Endothelial cell of umbilical vein (primary cell): ENCODE data around the gene MAPK1IP1L. TPM values are rescaled to one million over a fixed set of nuclear protein-coding genes. Genes with fewer than 3 reads are reported as not detected.

Source experiments
- BruUV-seq: library from RNA; stranded (reverse); fragments of 400-500 nt; replicated peaks from 2 replicates; lab custom pipeline; 2021; lab: Mats Ljungman, UMichigan
- CTCF ChIA-PET: fragments of 300-600, 350-600 bp; sonication (Branson Sonifier 250); formaldehyde crosslinking; loops from one replicate; lab custom pipeline; 2021; ENCODE audit warnings: antibody characterized with exemption, inconsistent platforms; lab: Charles Lee
- POLR2A ChIA-PET: fragments of 300-600, 350-600 bp; sonication (Branson Sonifier 250); formaldehyde crosslinking; loops from one replicate; lab custom pipeline; 2021; ENCODE audit warnings: antibody characterized with exemption, inconsistent platforms; lab: Charles Lee
- DNase-seq: peaks from one replicate; pipeline ENCODE4 v3.0.0-alpha.2; 2011; ENCODE audit warnings: low read depth, low spot score
- FAIRE-seq: peaks from 2 replicates; lab custom pipeline; 2011; peaks lifted over from hg19 to GRCh38; lab: Jason Lieb, UNC
- H2AFZ ChIP-seq: 2 replicates; pipeline ENCODE4 v1.6.0; 2012; ENCODE audit warnings: low read depth, low read length, control low read depth, inconsistent platforms
- H3K27ac ChIP-seq: 2 replicates; pipeline ENCODE4 v1.5.1; 2011; ENCODE audit warnings: low read depth, mild to moderate bottlenecking, control low read depth, low read length, moderate library complexity; ENCODE audit not compliant: insufficient read depth
- H3K27me3 ChIP-seq, 2 experiments: 2 replicates each; pipeline versions ENCODE4 v1.6.0 to v1.6.1; 2011; ENCODE audit warnings: low read length in 2 of 2, mixed read lengths in 1 of 2; ENCODE audit not compliant: control insufficient read depth in 2 of 2, insufficient read depth in 2 of 2
- H3K36me3 ChIP-seq, 2 experiments: 2 replicates in 1 of 2; 3 replicates in 1 of 2; pipeline ENCODE4 v1.5.1; 2011; ENCODE audit warnings: low read length in 2 of 2, mild to moderate bottlenecking in 1 of 2, moderate library complexity in 1 of 2; ENCODE audit not compliant: control insufficient read depth in 2 of 2, insufficient read depth in 2 of 2; ENCODE audit errors: extremely low read depth in 1 of 2
- H3K4me1 ChIP-seq: 3 replicates; pipeline ENCODE4 v1.5.1; 2011; ENCODE audit warnings: mild to moderate bottlenecking, low read length; ENCODE audit not compliant: control insufficient read depth, insufficient read depth; ENCODE audit errors: extremely low read depth
- H3K4me2 ChIP-seq: 2 replicates; pipeline ENCODE4 v1.6.1; 2011; ENCODE audit warnings: low read length, control low read depth, mixed read lengths; ENCODE audit not compliant: insufficient read depth
- H3K4me3 ChIP-seq, 3 experiments: fragments of 200-600 bp in 1 of 3; sonication (generic), shearing (Covaris generic) in 1 of 3; replicated peaks in 1 of 3; 2 replicates each; pipeline ENCODE4 v1.5.1; 2011 to 2016; ENCODE audit warnings: control low read depth in 3 of 3, low read length in 3 of 3, mild to moderate bottlenecking in 2 of 3, inconsistent platforms in 1 of 3, low read depth in 1 of 3, moderate library complexity in 1 of 3; ENCODE audit not compliant: insufficient read depth in 1 of 3
- H3K79me2 ChIP-seq: 2 replicates; pipeline ENCODE4 v1.6.0; 2012; ENCODE audit warnings: low read length, inconsistent platforms; ENCODE audit not compliant: control insufficient read depth, insufficient read depth
- H3K9ac ChIP-seq: replicated peaks from 2 replicates; pipeline ENCODE3; 2011; ENCODE audit warnings: low read length, control low read depth; ENCODE audit not compliant: insufficient read depth; ENCODE audit errors: extremely low read depth
- H3K9me1 ChIP-seq: replicated peaks from 3 replicates; pipeline ENCODE4 v1.6.0; 2011; ENCODE audit warnings: mild to moderate bottlenecking, low read length; ENCODE audit not compliant: control insufficient read depth, insufficient read depth; ENCODE audit errors: extremely low read depth
- H3K9me3 ChIP-seq: replicated peaks from 2 replicates; pipeline ENCODE4 v1.5.1; 2012; ENCODE audit warnings: low read length, inconsistent platforms; ENCODE audit not compliant: control insufficient read depth, insufficient read depth
- H4K20me1 ChIP-seq: replicated peaks from 2 replicates; pipeline ENCODE3; 2011; ENCODE audit warnings: mild to moderate bottlenecking, low read length; ENCODE audit not compliant: control insufficient read depth, insufficient read depth; ENCODE audit errors: extremely low read depth
- MYC ChIP-seq: IDR thresholded peaks from one replicate; pipeline ENCODE4 v1.6.1; 2011; ENCODE audit warnings: mild to moderate bottlenecking, low read depth, low read length
- POLR2AphosphoS5 ChIP-seq: IDR thresholded peaks from 2 replicates; pipeline ENCODE4 v1.6.1; 2012; ENCODE audit warnings: low read depth, mild to moderate bottlenecking, control low read depth, low read length, moderate library complexity; ENCODE audit not compliant: insufficient read depth
- dilution Hi-C: fragments of 300-500 bp; cut with MboI; formaldehyde crosslinking; loops from one replicate; pipeline ENCODE4 v1.15.0; 2019; ENCODE audit warnings: low sequenced_read_pairs; ENCODE audit not compliant: extremely low pct_ligation_motif_present
- intact Hi-C: fragments of 100-400 bp; cut with micrococcal nuclease; formaldehyde crosslinking; loops from one replicate; pipeline ENCODE4 v1.10.0; 2022
- polyA plus RNA-seq, 4 experiments: library from polyadenylated mRNA; depleted of rRNA in 3 of 4; stranded (reverse) in 3 of 4; unstranded in 1 of 4; fragments of >200 nt; gene quantifications; 2 replicates each; pipeline versions ENCODE4 v1.2.1 to v1.2.3, GENCODE V29; 2011 to 2012; ENCODE audit warnings: missing spikeins in 1 of 4
- total RNA-seq: library from RNA; stranded (reverse); gene quantifications from 2 replicates; pipeline ENCODE4 v1.2.3, GENCODE V29; 2021

The MAPK1IP1L gene
- total and polyA plus RNA-seq, 2 donors (not counting 3 experiments of a cell fraction or from before 2014, with no cell fraction given): 129 to 208 TPM

- Histone ChIP-seq H3K27me3 (no peaks in the 10 kb centered on the region), H3K79me2 (no peaks in the 10 kb centered on the region), H3K9me3 (no peaks in the 10 kb centered on the region), H3K9me1 (no peaks in the 10 kb centered on the region), H3K4me2 (no peak overlapping the region), H2AFZ (no peak overlapping the region), H3K4me3 (no peak overlapping the region), H3K9ac (no peak overlapping the region), H3K27ac (no peak overlapping the region), H4K20me1 (no peaks in the 10 kb centered on the region), H3K36me3 (no peaks in the 10 kb centered on the region), H3K4me1 (no peaks in the 10 kb centered on the region)
- BruUV-seq: no TSS peak
- dilution Hi-C loops: no loop called here
- FAIRE-seq: no peak
- no peak for TF ChIP-seq POLR2AphosphoS5
- DNase-seq: no peak
- intact Hi-C loops: no loop called here
- POLR2A ChIA-PET: interaction anchor here (0.7 kb wide), 1 partner anchor 18 kb away, joined by 3 read pairs; no protein-coding TSS in a partner anchor
- CTCF ChIA-PET: interaction anchor here (4.4 kb wide), 1 partner anchor 66 kb away, joined by 45 read pairs; no protein-coding TSS in a partner anchor
Observed at GRCh38 chr14:55094292-55095157, 43.1 kb downstream of the MAPK1IP1L start.

GRCh38 chr14:55097881-55098560, 46.6 kb downstream of the MAPK1IP1L start:
- dilution Hi-C loops: no loop called here
- Histone ChIP-seq H3K36me3 (no peaks in the 10 kb centered on the region), H3K9ac (no peak overlapping the region), H3K4me1 (peaks cover 13% of the 10 kb centered on the region), H3K79me2 (no peaks in the 10 kb centered on the region), H2AFZ (peak overlapping the region; percentile 1), H4K20me1 (no peaks in the 10 kb centered on the region), H3K9me1 (no peaks in the 10 kb centered on the region), H3K27ac (no peak overlapping the region), H3K4me2 (no peak overlapping the region), H3K9me3 (no peaks in the 10 kb centered on the region), H3K4me3 (no peak overlapping the region), H3K27me3 (no peaks in the 10 kb centered on the region)
- no TSS peak for BruUV-seq
- intact Hi-C loops: no loop called here
- no peak for FAIRE-seq
- ChIA-PET POLR2A (no interaction called here), CTCF (interaction anchor here (0.7 to 3.9 kb wide), 6 partner anchors 8 to 588 kb away, joined by 3 to 19 read pairs (median 4); partner anchors contain the start of gene CGRRF1)
- TF ChIP-seq MYC: no peak
- no peak for DNase-seq
